DOHH2 (cell line): Measurements from ENCODE around the gene FCGR2B.

Source experiments
- EZH2phosphoT487 ChIP-seq: fragments of 200-600 bp; sonication (generic); IDR thresholded peaks from 2 replicates; pipeline ENCODE4 v1.6.1; 2017; ENCODE audit warnings: borderline replicate concordance, mild to moderate bottlenecking, antibody characterized with exemption, low read length, moderate library complexity, mixed read lengths
- TF ChIP-seq, protein P1 (sequence below): fragments of 200-600 bp; sonication (generic); IDR thresholded peaks from one replicate; pipeline ENCODE4 v1.5.1; 2014; ENCODE audit warnings: antibody characterized with exemption, mild to moderate bottlenecking, low read depth, low read length; ENCODE audit not compliant: poor library complexity, severe bottlenecking

DNA sequence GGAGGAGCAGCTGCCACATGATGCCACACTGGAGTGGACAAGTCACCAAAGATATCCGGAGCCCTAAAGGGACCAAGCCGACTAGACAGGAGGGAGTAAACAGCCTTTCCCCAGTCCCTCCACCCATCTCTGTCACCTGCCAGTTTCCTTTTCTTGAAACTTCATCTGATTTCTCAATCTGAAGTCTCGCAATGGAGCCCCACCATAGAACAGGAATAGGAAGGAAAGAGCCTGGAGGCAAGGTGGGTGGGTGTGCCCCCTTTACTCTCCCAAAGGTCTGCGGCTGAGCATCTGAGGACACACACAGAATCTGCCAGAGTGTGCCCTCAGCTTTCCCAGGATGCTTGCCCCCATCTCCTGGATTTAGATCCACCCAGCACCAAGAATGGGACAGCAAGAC, 31.9 kb upstream of the FCGR2B start, which contains the start of gene FCGR3B:
- TF ChIP-seq, protein P1, sequence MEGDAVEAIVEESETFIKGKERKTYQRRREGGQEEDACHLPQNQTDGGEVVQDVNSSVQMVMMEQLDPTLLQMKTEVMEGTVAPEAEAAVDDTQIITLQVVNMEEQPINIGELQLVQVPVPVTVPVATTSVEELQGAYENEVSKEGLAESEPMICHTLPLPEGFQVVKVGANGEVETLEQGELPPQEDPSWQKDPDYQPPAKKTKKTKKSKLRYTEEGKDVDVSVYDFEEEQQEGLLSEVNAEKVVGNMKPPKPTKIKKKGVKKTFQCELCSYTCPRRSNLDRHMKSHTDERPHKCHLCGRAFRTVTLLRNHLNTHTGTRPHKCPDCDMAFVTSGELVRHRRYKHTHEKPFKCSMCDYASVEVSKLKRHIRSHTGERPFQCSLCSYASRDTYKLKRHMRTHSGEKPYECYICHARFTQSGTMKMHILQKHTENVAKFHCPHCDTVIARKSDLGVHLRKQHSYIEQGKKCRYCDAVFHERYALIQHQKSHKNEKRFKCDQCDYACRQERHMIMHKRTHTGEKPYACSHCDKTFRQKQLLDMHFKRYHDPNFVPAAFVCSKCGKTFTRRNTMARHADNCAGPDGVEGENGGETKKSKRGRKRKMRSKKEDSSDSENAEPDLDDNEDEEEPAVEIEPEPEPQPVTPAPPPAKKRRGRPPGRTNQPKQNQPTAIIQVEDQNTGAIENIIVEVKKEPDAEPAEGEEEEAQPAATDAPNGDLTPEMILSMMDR, result no peak
- no peak for TF ChIP-seq EZH2phosphoT487
